ENCODE results near the gene NEB. TPM values are rescaled to one million over a fixed set of nuclear protein-coding genes. Genes with fewer than 3 reads are reported as not detected.

Gene NEB
- total RNA-seq, 1 donor from 2014 or later, result 1.0 TPM

GRCh38 chr2:151490276-151490675, 244.0 kb downstream of the NEB start:
- no peak overlapping the region for H3K4me3 Mint-ChIP-seq (ENCODE audit: unreplicated experiment)
- DNase-seq (ENCODE audit: low spot score), result no peak
- no peaks in the 10 kb centered on the region for H3K4me1 Mint-ChIP-seq (ENCODE audit: low read depth)
- H3K9me3 Mint-ChIP-seq (ENCODE audit: low read depth), result no peaks in the 10 kb centered on the region
- H3K27me3 Mint-ChIP-seq (ENCODE audit: low read depth), result no peaks in the 10 kb centered on the region
- peaks cover 8% of the 10 kb centered on the region for H3K36me3 Mint-ChIP-seq (ENCODE audit: low read depth)
- TF ChIP-seq, protein P1, sequence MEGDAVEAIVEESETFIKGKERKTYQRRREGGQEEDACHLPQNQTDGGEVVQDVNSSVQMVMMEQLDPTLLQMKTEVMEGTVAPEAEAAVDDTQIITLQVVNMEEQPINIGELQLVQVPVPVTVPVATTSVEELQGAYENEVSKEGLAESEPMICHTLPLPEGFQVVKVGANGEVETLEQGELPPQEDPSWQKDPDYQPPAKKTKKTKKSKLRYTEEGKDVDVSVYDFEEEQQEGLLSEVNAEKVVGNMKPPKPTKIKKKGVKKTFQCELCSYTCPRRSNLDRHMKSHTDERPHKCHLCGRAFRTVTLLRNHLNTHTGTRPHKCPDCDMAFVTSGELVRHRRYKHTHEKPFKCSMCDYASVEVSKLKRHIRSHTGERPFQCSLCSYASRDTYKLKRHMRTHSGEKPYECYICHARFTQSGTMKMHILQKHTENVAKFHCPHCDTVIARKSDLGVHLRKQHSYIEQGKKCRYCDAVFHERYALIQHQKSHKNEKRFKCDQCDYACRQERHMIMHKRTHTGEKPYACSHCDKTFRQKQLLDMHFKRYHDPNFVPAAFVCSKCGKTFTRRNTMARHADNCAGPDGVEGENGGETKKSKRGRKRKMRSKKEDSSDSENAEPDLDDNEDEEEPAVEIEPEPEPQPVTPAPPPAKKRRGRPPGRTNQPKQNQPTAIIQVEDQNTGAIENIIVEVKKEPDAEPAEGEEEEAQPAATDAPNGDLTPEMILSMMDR (IDR thresholded peaks at IDR 0.05), result no peak
- H3K27ac Mint-ChIP-seq (ENCODE audit: unreplicated experiment), result no peak overlapping the region

GRCh38 chr2:151486053-151486452, 248.2 kb downstream of the NEB start:
- no peaks in the 10 kb centered on the region for H3K27me3 Mint-ChIP-seq (ENCODE audit: low read depth)

DNA sequence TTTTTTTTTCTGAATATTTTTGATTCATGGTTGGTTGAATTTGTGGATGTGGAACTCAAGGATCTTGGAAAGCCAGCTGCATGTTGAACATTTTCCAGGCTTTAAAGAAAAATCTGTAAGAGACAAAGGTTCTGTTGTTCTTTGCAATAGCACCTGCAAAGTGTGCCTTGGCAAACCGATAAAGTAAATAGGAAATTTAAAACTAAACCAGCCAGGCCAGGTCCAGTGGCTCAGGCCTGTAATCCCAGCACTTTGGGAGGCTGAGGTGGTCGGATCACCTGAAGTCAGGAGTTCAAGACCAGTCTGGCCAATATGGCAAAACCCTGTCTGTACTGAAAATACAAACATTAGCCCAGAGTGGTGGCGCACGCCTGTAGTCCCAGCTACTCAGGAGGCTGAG, 250.2 kb downstream of the NEB start:
- Mint-ChIP-seq H3K4me1 (ENCODE audit: low read depth) (no peaks in the 10 kb centered on the region), H3K36me3 (ENCODE audit: low read depth) (peaks cover 11% of the 10 kb centered on the region), H3K27me3 (ENCODE audit: low read depth) (no peaks in the 10 kb centered on the region), H3K9me3 (ENCODE audit: low read depth) (no peaks in the 10 kb centered on the region), H3K27ac (ENCODE audit: unreplicated experiment) (no peak overlapping the region), H3K4me3 (ENCODE audit: unreplicated experiment) (no peak overlapping the region)
- DNase-seq (ENCODE audit: low spot score), result no peak
- TF ChIP-seq, protein P1 (IDR thresholded peaks at IDR 0.05), result no peak

More at GRCh38 chr2:151486053-151486452, 248.2 kb downstream of the NEB start:
- DNase-seq (ENCODE audit: low spot score), result no peak
- Mint-ChIP-seq H3K9me3 (ENCODE audit: low read depth) (no peaks in the 10 kb centered on the region), H3K4me1 (ENCODE audit: low read depth) (no peaks in the 10 kb centered on the region), H3K36me3 (ENCODE audit: low read depth) (peaks cover 13% of the 10 kb centered on the region), H3K4me3 (ENCODE audit: unreplicated experiment) (no peak overlapping the region), H3K27ac (ENCODE audit: unreplicated experiment) (no peak overlapping the region)
- TF ChIP-seq, protein P1 (IDR thresholded peaks at IDR 0.05), result no peak

DNA sequence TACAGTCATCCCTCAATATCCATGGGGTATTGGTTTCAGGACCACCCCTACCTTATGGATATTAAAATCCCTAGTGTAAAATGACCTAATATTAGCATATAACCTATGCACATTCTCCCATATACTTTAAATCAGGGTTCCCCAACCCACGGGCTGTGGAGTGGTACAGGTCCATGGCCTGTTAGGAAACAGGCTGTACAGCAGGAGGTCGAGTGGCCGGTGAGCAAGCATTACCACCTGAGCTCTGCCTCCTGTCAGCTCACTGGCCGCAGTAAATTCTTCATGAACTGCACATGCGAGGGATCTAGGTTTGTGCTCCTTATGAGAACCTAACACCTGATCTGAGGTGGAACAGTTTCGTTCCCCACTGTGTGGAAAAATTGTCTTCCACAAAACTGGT, 250.7 kb downstream of the NEB start:
- Mint-ChIP-seq H3K9me3 (ENCODE audit: low read depth) (no peaks in the 10 kb centered on the region), H3K27me3 (ENCODE audit: low read depth) (no peaks in the 10 kb centered on the region), H3K4me3 (ENCODE audit: unreplicated experiment) (no peak overlapping the region), H3K36me3 (ENCODE audit: low read depth) (peaks cover 13% of the 10 kb centered on the region), H3K27ac (ENCODE audit: unreplicated experiment) (no peak overlapping the region), H3K4me1 (ENCODE audit: low read depth) (no peaks in the 10 kb centered on the region)
- DNase-seq (ENCODE audit: low spot score), result no peak
- TF ChIP-seq, protein P1 (IDR thresholded peaks at IDR 0.05), result no peak

DNA sequence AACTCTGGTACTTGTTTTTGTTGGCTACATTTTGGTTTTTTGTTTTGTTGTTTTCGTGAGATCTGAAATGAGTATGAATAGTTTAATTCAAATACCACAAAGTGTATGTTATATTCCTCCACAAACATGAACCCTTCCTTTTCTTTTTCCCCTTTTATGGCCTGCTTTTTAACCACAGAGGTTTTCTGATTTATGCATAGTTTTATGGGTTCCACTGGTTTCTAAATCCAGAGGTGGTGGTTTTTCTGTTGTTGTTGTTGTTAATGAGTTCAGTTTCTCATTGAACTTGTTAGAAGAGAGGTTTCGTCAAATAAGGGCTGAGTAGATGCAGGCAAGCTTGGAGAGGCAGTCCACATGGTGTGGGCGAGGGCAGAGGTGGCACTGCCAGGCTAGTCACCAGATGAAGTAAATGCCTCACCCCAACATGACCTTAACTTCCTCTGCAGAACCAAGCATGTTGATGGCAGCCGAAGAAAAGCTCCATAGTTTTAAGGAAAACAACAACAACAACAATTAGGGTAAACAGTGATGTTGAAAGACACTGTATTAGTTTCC, 252.0 kb downstream of the NEB start:
- Mint-ChIP-seq H3K4me3 (ENCODE audit: unreplicated experiment) (no peak overlapping the region), H3K27me3 (ENCODE audit: low read depth) (no peaks in the 10 kb centered on the region), H3K36me3 (ENCODE audit: low read depth) (peaks cover 15% of the 10 kb centered on the region), H3K4me1 (ENCODE audit: low read depth) (no peaks in the 10 kb centered on the region), H3K9me3 (ENCODE audit: low read depth) (no peaks in the 10 kb centered on the region), H3K27ac (ENCODE audit: unreplicated experiment) (no peak overlapping the region)
- no peak for DNase-seq (ENCODE audit: low spot score)
- TF ChIP-seq, protein P1 (IDR thresholded peaks at IDR 0.05), result no peak
